HG03097 (cell line): ENCODE measurements around the gene ULBP3.
"Not testable (repeated sequence)": the region's sequence is repeated elsewhere in the genome, so short reads cannot be mapped to it uniquely, and the experiment has no call there.

Source experiments
- ATAC-seq: cut with Tn5 transposase; IDR thresholded peaks from one replicate; pipeline ENCODE4 v1.9.1; 2021; ENCODE audit not compliant: unreplicated experiment, low FRiP score

Gene ULBP3

DNA sequence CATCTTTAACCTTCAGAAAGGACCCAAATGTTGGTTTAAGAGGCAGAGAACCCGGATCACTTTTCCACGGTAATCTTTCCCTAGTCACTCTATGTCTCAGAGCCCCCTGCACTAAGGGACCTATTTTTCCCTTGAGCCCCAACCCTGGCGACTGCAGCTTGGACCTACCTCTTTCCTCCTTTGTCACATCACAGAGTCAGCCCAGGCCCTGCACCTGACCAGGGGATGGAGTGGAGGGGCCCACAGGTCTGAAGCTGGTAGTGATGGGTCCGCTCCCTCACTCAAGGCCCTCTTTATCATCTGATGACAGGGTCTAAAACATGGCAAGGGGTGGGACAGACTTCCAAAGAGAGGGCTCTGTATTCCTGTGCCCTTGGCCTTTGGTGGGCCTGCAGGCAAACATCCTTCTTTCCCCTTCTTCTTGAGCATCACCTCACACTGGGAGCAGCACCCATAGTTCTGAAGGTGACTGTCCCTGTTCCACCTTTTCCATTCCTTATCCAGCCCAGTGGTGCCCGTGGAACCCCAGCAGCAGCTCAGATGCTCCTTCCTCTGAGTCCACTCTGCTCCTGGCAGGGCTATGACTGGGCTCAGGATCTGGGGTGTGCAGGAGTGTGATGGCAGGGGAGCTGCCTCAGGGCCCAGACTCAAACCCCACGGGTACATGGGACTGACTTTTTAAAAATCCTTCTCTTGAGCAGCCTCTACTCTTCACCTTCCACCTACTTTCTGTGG is 49.9 kb downstream of the ULBP3 start:
- no peak for ATAC-seq

DNA sequence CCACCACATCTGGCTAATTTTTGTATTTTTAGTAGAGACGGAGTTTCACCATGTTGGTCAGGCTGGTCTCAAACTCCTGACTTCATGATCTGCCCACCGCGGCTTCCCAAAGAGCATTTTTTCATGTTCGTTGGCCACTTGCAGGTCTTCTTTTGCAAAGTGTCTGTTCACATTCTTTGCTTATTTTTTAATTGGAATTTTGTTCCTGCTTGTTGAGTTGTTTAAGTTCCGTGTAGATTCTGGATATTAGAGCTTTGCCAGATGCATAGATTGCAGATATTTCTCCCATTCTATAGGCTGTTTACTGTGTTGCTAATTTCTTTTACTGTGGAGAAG is 51.8 kb downstream of the ULBP3 start:
- not testable (repeated sequence) for ATAC-seq

DNA sequence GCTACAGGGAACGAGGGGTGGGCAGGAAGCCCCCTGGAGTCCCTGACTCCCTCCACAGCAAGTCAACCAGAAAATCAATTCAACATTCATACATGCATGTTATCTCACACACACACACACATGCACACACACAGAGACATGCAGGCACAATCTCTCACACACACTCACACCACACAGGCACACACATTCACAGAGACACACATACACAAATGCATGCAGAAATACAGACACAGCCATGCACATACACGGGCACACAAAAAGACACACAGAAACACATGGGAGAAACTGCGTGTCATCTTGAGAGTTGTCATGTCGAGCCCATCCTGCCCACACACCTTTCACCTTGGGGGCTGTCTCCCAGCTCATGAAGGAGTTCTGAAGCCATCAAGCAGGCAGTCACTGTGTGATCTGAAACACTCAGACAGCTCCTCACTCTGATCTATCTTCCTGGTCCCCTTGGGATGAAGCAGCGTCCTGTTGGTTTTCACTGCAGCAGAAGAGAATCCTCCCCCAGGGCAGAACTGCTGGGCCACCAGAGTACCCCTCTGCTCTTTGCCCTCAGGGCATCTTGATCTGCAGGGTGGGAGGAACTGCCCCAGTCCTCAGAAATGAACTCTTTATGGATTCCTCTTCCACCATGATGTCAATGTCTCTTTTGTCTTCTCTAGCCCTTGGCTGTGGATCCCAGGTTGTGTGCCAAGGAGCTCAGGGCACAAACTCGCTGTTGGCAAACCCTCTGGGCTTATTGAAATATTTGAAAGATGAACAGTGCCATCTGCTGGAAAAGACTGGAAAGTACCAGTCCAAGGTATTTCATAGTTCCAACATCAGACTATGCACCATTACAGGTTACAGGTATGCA is 52.4 kb downstream of the ULBP3 start:
- ATAC-seq: no peak

DNA sequence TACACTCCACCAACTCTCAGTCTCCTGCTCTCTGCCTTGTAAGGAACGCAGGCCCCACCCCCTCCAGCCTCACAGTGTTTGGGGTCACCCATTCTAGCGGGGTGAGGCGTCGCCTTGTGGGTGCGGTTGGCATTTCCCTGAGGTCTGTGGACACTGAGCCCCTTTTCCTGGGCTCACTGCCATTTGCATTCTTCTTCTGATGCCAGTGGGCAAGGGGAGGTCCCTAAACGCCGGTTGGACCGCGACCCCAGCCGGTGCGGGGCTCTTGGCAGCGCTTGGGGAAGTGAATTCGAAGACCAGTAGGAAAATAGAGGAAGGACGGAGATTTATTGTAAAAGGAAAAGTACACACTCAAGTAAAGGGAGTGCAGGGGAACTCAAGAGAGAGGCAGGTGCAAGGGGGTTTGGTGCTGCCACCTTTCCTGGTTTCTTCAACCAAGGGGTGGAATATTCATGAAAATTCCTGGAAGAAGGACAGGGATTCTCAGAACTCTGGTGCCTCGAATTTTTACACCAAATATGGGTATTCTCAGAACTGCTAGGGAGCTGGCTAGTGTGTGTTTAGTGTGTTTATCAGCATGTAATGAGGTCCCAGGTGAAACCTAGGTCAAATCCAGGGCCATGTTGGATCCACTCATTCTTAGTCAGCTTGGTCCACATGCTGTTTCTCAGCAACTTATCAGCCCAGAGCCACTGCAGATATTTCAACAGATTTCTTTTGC is 53.5 kb downstream of the ULBP3 start:
- not testable (repeated sequence) for ATAC-seq

DNA sequence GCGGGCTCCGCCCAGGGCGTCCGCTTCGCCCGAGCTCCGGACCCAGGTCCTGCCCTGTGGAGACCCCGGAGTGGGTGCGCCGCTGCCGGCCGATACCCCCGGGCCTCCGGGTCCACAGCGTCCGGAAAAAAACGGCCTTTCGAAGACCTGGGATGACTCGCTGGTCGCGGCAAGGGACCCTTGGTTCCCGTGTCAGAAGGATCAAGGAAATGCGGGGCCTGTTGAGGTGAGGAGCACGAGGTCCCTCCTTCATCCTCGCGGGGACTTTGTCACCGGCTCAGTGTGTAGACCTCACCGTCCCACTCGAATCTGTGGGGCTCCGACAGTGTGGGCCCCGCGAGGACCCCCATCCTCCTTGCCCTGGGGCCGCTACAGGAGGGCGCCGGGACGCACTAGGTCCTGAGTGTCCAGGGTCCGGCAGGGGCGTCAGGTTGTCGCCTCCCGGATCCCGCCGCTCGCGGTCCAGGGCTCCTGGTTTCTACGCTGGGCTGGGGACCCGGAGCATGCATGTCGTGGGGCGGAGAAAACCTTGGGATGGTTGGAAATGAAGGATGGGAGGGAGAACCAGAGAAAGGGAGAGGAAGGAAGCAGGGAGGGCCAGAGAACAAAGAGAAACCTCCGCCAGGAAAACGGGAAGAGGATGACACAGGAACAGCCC is 54.2 kb downstream of the ULBP3 start:
- ATAC-seq: not testable (repeated sequence)

DNA sequence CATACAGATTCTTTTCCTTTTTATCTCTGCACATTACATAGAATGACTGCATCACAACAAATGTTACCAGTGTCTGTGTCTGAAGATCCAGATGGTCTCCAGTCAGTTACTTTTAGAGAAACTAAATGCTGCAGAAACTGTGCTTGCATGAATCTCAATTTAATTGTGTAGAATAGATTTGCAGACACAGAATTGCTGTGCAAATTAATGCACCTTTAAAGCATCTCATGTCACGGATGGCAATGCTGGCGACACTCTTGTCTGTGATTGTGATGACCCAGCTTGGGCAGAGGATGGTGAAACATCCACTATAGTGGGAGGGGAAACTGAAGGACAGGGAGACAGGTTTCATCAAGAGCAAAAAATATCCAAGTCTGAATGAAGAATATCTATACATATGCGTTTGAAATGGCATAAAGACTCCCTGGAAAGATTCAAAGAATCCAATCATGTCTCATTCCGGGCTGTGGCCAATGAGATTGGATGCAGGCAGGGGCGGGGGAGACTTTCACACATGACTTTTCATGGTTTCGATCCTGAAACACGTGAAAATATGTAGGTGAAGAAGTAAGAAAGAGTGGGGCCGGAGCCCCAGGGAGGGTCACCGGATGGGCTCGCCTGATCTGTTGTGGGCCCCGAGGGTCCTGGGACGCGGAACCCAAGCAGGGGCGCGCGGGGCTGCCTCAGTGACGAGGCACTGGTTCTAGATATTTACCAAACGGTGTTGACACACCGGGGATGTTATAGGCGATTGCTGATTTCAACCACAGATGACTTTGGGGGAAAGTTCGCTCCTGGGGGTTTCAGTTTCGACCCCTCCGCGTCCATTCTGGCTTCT is 54.9 kb downstream of the ULBP3 start:
- not testable (repeated sequence) for ATAC-seq

GRCh38 chr6:150012846-150013784 is 55.8 kb downstream of the ULBP3 start:
- ATAC-seq: not testable (repeated sequence)
